GM12864 (cell line): ENCODE results near the gene TSPAN9.

Experiments
- DNase-seq: peaks from one replicate; pipeline ENCODE4 v3.0.0-alpha.2; 2011; ENCODE audit warnings: low read depth
- H3K4me3 ChIP-seq: 2 replicates; pipeline ENCODE4 v1.5.1; 2011; ENCODE audit warnings: mild to moderate bottlenecking, low read depth, low read length, control low read depth
- TF ChIP-seq, protein P1 (sequence below): IDR thresholded peaks from 2 replicates; pipeline ENCODE4 v1.5.1; 2011; ENCODE audit warnings: low read depth, mild to moderate bottlenecking, moderate library complexity, low read length, control low read depth, inconsistent platforms; ENCODE audit errors: missing control alignments

TSPAN9 gene

DNA sequence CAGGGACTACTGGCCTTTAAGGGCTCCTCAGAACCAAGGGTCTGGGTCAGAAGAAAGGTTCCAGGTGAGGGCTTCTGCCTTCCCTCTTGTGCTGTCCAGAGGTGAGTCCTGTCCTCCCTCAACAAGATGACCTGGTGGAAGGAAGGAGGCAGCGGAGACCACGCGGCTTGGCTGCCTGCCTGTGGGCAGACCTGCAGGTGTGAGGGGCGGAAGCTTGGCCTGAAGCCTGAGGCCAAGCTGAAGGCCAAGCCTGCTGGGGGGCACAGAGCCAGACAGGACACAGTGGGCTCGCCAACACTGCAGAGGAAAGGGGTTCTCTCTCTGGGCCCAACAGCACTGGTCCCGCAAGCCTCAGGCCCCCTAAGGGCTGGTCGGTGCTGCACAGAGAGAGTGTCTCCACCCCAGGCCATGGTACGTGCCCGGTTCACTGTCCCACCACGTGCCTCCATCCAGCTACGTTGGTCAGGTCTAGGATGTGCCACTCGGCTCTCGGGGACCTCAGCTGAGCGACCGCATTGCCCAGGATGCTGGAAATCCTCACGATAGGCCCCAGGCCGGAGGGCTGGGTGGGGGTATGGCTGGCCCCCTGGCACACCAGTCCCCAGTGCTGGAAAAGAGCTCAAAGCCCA lies 243.8 kb downstream of the TSPAN9 start:
- no peak overlapping the region for H3K4me3 ChIP-seq
- TF ChIP-seq, protein P1, sequence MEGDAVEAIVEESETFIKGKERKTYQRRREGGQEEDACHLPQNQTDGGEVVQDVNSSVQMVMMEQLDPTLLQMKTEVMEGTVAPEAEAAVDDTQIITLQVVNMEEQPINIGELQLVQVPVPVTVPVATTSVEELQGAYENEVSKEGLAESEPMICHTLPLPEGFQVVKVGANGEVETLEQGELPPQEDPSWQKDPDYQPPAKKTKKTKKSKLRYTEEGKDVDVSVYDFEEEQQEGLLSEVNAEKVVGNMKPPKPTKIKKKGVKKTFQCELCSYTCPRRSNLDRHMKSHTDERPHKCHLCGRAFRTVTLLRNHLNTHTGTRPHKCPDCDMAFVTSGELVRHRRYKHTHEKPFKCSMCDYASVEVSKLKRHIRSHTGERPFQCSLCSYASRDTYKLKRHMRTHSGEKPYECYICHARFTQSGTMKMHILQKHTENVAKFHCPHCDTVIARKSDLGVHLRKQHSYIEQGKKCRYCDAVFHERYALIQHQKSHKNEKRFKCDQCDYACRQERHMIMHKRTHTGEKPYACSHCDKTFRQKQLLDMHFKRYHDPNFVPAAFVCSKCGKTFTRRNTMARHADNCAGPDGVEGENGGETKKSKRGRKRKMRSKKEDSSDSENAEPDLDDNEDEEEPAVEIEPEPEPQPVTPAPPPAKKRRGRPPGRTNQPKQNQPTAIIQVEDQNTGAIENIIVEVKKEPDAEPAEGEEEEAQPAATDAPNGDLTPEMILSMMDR, result no peak
- no peak for DNase-seq

DNA sequence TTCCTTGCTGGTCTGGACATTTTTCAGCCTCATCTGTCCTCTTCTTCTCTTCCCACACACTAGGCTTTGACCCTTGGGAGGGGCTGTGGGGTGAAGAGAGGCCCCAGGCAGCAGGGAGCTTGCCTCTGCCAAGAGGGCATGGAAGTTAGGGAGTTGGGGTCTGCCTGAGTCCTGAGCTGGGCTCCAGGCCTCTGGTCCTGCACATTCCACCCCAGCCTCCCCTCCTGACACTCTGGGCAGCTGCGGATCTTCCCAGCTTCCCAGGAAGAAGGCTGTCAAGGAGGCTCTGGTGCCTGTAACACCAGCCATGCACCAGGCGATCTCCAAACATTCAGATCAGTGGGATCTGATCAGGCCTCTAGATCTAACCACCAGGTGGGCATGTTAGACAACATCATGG lies 244.7 kb downstream of the TSPAN9 start:
- TF ChIP-seq, protein P1, result no peak

DNA sequence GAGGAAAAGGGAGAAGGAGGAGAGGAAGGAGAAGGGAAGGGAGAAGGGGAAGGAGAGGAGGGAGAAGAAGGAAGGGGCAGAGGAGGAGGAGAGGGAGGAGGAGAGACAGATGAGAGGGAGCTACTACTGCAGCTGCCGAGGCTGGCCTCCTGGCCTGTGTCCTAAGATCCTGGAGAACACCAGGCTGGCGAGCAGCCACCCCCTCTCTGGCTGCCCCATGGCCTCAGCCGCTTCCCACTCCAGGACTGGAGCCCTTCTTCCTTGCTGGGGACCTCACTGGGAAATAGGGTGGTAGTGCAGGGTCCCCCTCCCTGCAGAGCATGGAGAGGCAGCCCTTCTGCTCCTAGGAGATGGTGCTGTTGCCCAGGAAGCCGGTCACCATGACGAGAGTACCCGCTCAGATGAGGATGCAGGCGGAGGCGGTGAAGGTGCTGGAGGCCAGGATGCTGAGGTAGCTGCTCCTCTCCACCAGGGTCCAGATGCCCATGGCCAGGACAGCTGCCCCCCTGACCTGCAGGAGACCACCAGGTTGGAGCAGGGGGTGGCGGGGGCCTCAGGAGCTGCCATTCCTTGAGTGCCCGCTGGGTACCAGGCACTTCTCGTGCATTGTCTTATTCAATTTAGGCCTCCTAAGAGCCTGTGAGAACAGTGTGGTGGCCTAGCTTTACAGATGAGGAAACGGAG lies 246.0 kb downstream of the TSPAN9 start:
- DNase-seq, result no peak
- H3K4me3 ChIP-seq, result no peak overlapping the region
- TF ChIP-seq, protein P1, result no peak

More for the DNA sequence above, 244.7 kb downstream of the TSPAN9 start:
- no peak overlapping the region for H3K4me3 ChIP-seq
- no peak for DNase-seq

DNA sequence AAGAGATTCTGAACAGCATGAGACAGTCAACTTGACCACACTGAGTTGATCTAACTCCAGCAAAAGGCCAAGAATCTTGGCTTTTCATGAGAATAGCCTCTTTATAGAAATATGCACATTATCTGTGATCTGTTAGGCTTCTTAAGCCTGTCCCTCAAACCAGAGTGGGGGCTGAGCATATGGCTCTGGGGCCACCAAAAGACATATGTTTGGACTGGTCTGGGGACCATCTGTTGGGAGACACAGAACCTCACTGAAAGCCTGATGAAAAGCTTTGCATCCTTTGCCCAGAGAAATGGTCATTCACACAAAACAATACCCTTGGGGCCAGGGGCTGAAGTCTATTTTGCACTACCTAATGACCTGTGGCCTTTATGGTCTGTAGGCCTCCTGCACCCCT lies 248.6 kb downstream of the TSPAN9 start:
- TF ChIP-seq, protein P1, result no peak
- no peak overlapping the region for H3K4me3 ChIP-seq
- no peak for DNase-seq

DNA sequence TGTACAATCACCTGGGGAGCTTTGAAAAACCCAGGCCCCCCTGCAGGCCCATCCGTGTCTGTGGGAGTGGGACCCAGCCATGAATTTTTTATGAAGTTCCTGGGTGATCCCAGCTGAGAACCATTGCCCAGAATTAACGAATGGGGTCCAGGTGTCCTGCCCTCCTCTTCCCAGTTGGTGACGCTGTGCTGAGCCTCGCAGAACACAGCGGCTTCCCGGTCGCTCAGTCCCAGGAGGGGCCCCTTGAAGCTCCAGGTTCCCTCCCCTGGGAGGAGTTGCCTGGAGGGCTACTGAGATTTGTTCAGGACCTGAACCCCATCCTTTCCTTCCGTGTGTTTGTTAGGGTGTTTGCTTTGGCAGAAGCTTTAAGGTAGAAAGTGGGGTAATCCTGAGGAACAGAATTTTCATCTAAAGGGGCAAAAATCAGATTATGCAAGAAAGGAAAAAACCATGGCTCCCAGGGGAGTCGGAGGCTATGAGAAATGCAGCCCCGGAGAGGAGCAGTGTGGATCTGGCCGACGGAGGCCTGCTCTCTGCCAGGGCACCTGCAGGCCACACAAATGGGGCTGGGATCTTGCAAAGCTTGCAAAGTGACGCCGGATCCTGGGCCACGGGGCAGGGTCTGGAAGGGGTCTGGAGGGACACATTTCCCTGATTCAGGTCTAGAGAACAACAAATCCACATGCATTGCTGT lies 249.1 kb downstream of the TSPAN9 start:
- H3K4me3 ChIP-seq, result no peak overlapping the region
- no peak for DNase-seq
- TF ChIP-seq, protein P1, result peak; percentile 22

DNA sequence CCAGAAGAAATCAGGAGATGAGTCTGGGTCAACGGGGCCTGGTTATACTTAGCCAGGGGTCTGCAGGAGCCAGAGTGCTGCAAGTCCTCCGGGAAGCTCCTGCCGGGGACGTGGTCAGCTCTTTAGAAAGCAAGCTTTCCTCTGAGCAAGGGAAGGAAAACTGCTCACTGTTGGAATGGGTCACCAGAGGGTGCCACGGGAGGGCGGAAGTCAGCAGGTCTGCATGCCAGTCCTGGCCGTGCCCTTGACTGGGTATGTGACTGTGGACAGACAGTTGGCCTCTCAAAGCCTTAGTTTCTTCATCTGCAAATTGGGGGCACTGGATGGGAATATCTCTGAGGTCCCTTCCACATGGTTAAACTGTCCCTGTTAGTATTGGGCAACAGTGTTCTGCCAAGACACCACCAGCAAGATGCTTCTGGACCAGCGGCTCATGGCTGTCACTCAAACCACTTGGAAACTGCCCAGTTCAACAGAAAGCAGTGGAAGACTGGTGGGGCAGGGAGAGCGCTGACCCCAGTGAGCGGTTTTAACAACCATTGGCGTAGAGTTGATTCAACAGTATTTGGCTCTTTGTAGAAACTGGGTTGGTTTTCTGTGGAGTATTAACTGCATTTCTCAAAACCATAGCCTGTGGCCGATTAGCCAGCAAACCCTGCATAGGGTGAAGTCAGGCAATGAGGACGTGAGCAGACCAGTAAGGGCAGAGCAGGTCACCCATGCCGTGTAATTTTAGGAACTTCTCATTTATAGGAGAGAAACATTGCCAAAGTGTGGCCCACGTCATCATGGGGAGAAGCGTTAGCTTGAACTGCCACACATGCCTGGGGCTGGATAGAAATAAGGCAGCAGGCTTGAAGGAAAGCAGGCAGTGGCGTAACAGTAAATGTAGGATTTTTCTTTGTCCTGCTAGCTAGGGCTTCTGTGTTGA lies 249.9 kb downstream of the TSPAN9 start:
- no peak for DNase-seq
- TF ChIP-seq, protein P1, result no peak
- no peak overlapping the region for H3K4me3 ChIP-seq
